HFF-Myc (cell line): Measurements from ENCODE around the gene SPRN.
"Not testable (repeated sequence)": the region's sequence is repeated elsewhere in the genome, so short reads cannot be mapped to it uniquely, and the experiment has no call there.

ENCODE experiments used
- DNase-seq: peaks from one replicate; pipeline ENCODE4 v3.0.0-alpha.2; 2011; ENCODE audit warnings: low read depth; ENCODE audit errors: extremely low read depth
- H3K4me3 ChIP-seq: replicated peaks from 2 replicates; pipeline ENCODE4 v1.5.1; 2011; ENCODE audit warnings: low read depth, mild to moderate bottlenecking, control low read depth, low read length
- CTCF ChIP-seq: IDR thresholded peaks from 2 replicates; pipeline ENCODE4 v1.5.1; 2012; ENCODE audit warnings: mild to moderate bottlenecking, low read depth, low read length, control low read depth; ENCODE audit errors: missing control alignments

SPRN gene

GRCh38 chr10:133424601-133425000 lies at the start of gene SPRN:
SPRN (minus strand) TSS chr10:133424625; CDS start chr10:133423681, 944 bp downstream.
- not testable (repeated sequence) for H3K4me3 ChIP-seq, DNase-seq

GRCh38 chr10:133474027-133474426 lies 49.6 kb upstream of the SPRN start:
- H3K4me3 ChIP-seq: no peak overlapping the region
- no peak for DNase-seq
- no peak for TF ChIP-seq CTCF

DNA sequence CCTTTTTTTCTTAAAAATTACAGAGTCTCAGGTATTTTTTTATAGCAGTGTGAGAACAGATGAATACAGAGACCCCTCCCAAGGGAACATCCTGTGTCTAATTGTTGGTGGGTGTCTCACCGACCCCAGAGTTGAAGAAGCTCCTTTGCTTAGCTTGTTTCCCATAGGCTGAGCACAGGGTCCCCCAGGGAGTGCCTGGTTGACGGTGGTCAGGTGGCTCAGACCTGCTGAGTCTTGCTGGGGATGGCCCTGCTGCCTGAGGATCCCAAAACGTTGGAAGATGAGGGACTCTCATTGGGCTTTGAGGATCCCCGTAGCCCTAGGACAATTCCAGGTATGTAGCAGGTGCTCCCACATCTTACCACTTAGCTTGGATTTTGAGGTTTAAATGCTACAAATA lies 48.8 kb upstream of the SPRN start:
- no peak overlapping the region for H3K4me3 ChIP-seq
- TF ChIP-seq CTCF: no peak
- DNase-seq: no peak

- H3K4me3 ChIP-seq: no peak overlapping the region
- TF ChIP-seq CTCF: no peak
Measured at GRCh38 chr10:133471300-133472109, 47.1 kb upstream of the SPRN start.

DNA sequence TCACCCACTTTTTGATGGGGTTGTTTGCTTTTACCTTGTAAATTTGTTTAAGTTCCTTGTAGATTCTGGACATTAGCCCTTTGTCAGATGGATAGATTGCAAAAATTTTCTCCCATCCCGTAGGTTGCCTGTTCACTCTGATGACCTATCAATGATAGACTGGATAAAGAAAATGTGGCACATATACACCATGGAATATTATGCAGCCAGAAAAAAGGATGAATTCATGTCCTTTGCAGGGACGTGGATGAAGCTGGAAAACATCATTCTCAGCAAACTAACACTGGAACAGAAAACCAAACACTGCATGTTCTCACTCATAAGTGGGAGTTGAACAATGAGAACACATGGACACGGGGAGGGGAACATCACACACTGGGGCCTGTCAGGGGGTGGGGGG lies 44.8 kb upstream of the SPRN start:
- not testable (repeated sequence) for H3K4me3 ChIP-seq, DNase-seq

More at GRCh38 chr10:133471300-133472109, 47.1 kb upstream of the SPRN start:
- DNase-seq: no peak

DNA sequence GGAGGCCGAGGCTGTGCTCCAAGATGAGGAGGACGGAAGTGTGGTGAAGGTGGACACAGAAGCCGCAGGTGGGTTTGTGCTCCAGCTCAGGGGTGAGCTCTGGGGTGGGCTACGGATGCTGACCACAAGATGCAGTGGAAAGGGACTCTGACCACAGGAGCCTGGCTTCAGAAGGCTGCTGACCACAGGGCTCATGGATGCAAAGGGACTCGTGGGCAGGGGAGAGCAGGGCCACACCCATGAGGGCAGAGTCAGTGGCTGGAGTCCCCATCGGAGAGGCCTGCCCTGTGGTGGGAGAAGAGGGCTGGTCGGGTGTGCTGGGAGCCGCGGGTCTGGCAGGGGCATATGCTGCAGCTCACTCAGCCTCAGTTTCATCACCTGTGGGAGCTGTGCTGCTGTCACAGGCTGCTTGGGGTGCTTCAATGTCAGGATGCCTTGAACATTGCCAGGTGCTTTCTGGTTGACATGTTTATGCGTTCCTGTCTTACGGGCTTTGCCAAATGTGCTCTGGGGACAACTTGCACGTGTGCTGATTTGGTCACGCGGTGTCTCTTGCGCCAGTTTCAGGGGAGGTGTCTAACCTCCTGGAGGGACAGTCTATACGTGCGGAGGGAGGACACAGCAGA lies 43.0 kb upstream of the SPRN start:
- DNase-seq: no peak
- H3K4me3 ChIP-seq: no peak overlapping the region
- no peak for TF ChIP-seq CTCF

DNA sequence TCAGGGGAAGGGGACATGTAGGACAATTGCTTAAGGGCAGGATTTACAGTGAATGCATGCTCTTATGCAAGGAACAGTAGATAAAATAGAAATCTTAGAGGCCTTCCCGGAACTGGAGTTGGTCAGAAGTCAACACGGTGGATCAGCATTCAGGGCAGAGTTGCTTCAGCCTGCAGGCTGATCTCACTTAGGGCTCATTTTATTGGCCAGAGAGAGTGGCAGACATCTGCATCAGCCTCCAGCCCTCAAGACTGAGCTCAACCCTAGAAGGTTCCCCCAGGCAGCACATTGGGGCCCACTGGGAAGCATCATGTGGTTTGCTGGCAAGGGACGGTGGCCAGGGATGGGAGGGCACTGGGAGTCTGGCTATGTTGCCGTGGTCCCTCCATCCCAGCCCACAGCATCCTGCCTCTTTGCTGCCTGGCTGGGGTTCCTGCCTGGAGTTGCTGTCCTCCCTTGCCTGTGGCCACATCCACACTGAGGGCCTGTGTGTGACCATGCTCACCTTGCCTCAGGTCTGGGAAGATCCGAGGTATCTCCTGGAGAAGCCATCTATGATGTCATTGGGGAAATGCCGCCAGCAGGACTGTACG lies 42.4 kb upstream of the SPRN start:
- no peak for TF ChIP-seq CTCF
- DNase-seq: no peak

More for the DNA sequence above, 42.4 kb upstream of the SPRN start:
- no peak overlapping the region for H3K4me3 ChIP-seq
